ENCODE results near the gene GOLT1A.
"Not testable (repeated sequence)": the region's sequence is repeated elsewhere in the genome, so short reads cannot be mapped to it uniquely, and the experiment has no call there.

Gene GOLT1A

DNA sequence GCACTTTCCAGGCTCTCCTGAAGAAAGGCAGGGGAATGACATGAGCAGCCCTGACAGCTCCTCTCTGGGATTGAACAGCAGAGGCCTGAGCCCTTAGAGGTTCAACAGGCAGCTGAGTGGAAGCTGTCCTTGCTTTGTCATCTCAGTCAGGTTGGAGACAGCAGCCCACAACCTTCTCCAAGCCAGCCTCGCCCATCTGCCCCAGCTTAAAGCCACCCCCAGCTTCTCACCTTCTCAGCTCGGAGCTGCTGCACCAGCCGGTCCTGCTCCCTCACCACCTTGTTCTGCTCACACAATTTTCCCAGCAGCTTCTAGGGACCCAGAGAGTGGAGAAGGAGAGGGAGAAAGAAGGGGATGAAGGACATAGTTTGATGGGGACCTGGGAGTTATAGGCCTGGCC lies 35.2 kb upstream of the GOLT1A start:
- no peak for DNase-seq (ENCODE audit: low read depth)

DNA sequence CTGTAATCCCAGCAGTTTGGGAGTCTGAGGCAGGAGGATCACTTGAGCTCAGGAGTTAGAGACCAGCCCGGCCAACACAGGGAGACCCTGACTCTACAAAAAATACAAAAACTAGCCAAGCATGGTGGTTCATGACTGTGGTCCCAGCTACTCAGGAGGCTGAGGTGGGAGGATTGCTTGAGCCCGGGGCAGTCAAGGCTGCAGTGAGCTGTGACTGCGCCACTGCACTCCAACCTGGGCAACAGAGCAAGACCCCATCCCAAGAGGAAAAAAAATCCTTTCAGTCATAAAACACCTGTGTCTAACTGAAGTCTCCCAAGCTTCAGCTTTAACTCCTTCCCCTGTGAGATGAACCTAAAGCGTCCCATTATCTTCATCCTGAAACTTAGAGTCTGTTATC lies 33.1 kb upstream of the GOLT1A start:
- DNase-seq (ENCODE audit: low read depth): no peak

DNA sequence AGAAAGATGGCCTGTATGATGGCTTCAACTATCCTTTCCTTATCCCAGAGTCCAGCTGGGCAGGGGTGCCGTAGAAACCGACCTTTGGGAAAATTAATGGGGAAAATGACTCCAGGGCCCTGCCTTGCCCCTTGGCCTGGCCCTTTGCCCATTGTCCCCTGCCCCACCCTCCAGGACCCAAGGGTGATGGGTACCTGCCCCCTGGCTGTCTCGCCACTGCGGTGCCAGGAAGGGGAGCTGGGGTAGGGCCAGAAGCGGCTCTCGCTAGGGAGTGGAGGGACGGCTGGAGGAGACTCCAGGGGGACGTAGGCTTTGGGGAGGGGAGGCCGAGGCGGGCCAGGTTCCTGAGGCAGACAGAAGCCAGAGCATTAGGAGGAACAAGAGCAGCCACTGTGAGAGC lies 29.1 kb upstream of the GOLT1A start:
- DNase-seq (ENCODE audit: low read depth): no peak

DNA sequence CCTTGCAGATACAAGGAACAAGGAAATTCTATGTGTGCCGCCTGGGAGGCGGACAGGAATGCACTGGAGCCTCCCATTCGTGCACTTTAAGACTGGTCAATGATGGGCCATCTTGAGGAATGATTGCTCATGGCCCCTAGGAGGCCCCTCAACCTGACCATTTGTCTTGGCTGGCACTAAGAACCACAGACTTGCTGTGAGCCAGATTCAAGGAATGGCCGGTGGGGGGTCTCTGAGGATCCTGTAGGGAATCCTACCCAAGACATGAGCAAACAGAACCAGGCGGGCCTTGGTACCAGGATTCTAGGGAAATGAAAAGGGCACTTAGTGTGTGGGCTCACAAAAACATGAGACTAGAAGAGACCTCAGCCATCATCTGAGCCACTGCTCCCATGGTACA lies 28.1 kb upstream of the GOLT1A start:
- no peak for DNase-seq (ENCODE audit: low read depth)

DNA sequence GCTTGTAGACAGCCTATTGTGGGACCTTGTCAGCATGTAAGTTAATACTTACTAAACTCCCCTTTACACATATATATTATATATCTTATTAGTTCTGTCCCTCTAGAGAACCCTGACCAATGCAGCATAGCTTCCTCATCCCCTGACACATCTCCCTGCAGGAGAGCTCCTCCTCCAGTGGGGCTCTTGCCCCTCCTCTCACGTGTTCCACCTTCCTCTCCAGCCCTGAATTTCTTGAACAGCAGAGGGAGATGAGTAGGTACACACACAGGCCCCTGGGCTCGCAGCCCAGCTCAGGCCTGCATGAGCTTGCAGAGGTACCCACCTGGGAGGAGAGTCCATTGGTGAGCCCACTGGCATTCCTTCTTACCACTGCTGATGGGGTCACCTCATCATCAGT lies 27.3 kb upstream of the GOLT1A start:
- DNase-seq (ENCODE audit: low read depth): no peak

DNA sequence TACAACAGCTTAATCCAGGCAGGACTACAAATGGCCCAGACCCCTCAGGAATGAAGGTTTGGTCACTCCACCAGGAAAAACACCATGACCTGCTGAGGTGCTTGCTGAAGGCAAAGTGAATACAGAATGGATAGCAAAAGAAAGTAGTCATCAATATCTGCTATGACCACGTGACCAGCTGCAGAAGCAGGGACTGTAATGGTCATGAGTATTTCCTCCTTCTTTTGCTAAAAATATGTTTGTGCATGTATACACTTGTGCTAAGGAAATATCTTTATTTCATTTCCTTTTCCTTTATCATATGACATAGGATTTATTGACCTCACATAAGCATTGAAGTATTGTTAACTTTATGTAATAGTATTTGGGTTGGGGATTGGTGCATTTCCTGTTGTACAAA lies 26.4 kb upstream of the GOLT1A start:
- DNase-seq (ENCODE audit: low read depth): no peak

DNA sequence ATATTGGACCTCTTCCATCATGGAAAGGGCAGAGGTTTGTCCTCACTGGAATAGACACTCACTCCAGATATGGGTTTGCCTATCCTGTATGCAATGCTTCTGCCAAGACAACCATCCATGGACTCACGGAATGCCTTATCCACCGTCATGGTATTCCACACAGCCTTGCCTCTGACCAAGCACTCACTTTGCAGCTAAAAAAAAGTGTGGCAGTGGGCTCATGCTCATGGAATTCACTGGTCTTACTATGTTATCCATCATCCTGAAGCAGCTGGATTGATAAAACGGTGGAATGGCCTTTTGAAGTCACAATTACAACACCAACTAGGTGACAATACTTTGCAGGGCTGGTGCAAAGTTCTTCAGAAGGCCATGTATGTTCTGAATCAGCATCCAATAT lies 25.6 kb upstream of the GOLT1A start:
- not testable (repeated sequence) for DNase-seq (ENCODE audit: low read depth)

DNA sequence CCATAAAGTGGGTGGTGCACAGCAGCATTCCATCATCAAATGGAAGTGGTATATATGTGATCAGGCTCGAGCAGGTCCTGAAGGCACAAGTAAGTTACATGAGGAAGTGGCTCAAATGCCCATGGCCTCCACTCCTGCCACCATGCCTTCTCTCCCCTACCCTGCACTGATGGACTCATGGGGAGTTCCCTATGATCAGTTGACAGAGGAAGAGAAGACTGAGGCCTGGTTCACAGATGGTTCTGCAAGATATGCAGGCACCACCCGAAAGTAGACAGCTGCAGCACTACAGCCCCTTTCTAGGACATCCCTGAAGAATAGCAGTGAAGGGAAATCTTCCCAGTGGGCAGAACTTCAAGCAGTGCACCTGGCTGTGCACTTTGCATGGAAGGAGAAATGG lies 24.7 kb upstream of the GOLT1A start:
- not testable (repeated sequence) for DNase-seq (ENCODE audit: low read depth)

DNA sequence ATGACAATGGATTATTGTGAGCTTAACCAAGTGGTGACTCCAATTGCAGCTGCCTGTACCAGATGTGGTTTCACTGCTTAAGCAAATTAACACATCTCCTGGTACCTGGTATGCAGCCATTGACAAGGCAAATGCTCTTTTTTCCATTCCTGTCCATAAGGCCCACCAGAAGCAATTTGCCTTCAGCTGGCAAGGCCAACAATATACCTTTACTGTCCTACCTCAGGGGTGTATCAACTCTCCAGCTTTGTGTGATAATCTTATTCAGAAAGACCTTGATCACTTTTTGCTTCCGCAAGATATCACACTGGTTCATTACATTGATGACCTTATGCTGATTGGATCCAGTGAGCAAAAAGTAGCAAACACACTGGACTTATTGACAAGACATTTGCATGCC lies 23.7 kb upstream of the GOLT1A start:
- DNase-seq (ENCODE audit: low read depth): not testable (repeated sequence)

DNA sequence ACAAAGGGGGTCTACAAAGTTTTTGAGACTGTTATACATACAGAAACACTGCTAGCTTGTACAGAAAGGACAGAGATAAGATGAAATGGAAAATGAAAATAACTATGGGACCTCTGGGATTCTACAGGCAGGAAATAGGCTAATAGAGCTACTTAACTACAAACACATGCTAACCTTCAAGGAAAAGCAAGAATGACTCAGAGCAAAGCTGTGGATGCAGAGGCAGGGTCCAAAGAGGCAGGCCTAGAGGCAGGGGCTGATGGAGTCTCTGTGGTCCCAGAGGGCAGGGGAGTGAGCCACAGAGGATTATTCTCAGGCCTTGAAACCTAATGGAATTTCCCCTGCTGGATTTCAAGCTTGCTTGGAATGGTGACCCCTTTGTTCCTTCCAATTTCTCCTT lies 18.7 kb upstream of the GOLT1A start:
- no peak for DNase-seq (ENCODE audit: low read depth)

DNA sequence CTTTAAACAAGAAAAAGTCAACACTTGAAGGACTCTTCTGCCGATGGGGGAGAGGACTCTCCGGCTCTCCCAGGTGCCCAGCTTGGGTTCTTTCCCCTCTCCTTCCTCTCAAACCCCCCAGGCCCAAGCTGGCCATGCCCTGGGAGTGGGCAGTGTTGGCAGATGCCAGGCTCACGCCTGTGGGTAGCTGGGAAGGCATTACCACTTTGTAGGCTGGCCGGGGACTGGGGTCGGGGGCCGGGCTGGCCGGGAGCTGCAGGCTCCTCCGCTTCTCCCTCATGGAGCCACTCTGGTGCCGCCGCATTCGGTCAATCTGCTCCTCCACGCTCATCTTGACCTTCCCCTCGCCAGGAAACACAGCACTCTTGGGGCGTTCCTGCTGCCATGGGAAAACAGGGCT lies 16.4 kb upstream of the GOLT1A start:
- no peak for DNase-seq (ENCODE audit: low read depth)

DNA sequence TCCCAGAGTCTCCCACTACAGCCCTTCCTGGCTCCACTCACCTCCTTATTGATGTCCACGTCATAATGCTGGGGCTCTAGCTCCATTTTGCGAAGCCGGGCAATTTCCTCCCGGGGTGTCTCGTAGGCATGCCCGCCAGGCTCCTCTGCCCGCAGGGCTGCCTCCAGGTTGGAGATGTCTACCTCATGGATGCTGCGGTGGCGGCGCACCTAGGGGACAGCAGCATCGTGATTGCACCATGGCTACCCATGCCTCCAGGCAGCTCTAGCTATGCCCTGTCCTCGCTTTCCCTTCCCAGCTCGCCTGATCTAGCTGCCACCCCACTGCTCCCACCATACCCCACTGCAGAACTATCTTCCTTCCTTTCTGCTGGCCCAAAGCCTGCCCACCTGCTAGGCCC lies 15.1 kb upstream of the GOLT1A start:
- DNase-seq (ENCODE audit: low read depth): no peak

DNA sequence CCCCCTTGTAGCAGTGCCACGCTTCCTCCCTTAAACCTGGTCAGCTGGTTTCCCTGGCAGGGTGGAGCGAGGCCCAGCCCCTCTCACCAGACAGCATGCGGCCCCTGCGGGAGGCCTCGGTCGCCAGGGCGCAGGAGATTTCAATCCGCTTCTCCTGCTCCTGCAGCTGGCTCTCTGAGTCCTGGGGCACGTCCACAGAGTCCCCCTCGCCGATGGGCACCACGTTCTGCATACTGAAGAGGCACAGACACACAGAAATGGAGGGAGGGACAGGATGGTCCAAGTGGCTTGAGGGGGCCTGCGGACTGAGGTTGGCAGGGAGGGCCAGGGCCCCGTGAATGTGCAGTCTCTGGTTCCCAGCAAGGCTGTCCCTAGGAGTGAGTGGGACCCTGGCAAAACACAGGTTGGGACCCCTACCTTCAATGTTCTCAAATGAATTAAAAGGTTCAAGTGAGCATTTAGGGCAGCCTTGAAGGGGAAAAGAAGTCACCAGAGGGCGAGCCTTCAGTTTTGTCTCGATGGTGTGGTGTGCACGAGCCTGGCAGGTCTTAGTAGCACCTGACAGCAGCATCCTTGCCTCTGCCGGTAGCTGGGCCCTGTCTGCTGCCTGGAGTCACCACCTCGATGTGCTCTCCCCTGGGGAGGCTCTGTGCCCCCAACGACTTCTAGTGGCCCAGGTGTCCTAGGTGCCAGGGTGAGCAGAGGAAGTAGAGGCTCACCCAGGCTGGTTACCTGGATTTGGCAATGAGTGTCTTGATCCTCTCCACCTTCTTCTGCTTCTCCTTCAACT lies 14.4 kb upstream of the GOLT1A start:
- no peak for DNase-seq (ENCODE audit: low read depth)

DNA sequence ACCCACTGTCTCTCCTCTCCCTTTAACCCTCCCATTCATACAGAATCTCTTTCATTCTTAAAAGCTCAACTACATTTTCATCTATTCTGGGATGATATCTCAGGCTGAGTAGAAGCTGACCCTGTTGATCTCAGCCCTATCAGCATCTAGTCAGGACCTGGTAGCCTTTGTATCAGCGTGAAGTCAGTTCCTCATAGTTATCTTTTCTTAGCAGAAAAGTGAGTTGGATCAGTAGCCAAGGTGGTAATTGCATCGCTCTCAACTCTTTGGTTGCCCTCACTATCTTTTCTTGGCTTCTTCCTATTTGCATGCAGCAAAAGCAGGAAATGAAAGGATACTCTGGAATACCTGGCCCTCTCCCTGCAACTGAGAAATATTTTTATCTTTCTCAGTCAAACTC lies 13.6 kb upstream of the GOLT1A start:
- DNase-seq (ENCODE audit: low read depth): no peak

DNA sequence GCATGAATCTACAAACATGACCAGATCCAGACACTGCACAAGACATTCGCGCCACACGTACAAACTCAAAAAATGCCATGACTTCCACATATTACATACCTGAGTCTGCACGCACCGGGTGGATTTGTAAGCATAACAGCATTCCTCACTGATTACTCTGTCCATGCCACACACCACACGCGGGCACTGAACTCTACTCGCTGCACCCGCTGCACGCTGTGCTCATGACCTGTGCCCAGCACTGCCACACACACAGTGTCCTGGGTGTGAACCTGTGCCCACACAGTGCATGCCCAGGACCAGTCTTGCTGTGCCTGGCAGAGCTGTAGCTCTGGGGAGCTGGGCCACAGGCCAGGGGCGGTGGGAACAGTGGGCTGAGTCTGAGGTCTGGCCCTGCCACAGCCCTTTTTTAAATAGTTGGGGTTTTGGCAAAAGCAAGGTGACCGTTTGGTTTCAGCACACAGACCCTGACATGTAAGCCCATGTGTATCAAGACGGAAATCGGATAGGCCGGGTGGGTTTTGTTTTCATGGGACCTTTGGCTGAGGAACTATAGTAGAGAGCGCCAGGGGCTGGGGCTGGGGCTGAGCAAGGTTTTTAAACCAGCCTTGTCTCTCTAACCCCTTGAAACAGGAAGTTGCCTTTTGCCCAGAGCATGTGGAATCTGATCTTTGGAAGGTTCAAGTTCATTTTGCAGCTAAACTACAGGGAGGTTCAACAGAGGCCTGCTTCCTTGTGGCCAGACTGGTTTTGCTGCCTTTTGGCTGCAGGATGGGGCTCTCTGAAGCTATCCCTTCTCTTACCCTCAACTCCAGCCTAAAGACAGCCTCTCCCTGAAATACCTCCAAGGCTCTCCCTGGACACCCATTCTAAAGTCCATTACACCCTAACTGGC lies 12.3 kb upstream of the GOLT1A start:
- no peak for DNase-seq (ENCODE audit: low read depth)

DNA sequence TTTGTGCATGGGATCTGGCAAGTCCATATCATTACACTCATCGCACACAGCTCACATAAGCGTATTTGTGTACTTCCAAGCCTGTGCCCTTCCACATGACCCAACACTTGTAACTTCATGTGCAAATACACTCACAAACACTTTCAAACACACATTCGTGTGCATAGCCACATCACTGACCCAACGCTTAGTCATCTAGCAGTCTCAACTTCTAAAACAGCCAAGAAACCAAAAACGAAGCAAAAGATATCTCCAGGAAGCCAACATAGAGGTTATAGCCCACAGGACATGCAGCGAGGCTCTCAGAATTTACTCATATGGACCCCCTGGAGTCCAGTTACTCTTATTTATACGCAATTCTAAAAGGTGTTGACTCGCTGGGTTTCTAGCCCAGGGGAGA lies 10.9 kb upstream of the GOLT1A start:
- no peak for DNase-seq (ENCODE audit: low read depth)

DNA sequence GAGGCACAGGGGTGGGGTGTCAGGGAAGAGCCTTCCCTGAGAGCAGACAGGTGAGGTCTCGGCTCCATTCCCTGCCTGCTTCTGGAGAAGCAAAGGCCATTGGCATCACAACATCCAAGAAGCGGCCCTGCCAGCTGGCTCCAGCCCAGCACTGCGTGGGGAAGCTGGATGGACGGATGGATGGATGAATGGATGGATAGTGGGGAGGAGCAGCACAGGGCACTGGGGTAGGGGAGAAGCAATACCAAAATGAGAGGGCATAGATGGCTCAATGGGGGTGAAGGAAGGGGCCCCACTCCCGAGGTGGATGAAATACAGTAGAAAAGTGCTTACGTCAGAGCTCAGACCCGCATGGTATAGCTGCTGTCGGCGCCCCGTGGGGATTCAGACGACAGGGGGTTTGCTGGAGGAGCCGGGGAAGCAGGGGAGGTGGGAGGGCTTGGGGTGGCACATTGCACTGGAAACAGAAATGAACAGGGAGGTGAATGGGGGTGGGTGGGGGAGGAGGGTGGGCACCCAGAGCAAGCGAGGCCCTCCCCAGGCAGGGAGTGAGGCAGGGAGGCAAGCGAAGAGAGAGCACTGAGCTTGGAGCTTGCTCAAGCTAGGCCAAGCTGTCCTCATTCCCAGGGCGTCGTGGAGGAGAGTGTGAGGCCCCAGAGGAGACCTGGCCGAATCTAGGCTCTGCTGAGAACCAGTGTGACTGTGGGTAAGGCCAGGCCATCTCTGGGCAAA lies 9.5 kb upstream of the GOLT1A start:
- DNase-seq (ENCODE audit: low read depth): no peak

DNA sequence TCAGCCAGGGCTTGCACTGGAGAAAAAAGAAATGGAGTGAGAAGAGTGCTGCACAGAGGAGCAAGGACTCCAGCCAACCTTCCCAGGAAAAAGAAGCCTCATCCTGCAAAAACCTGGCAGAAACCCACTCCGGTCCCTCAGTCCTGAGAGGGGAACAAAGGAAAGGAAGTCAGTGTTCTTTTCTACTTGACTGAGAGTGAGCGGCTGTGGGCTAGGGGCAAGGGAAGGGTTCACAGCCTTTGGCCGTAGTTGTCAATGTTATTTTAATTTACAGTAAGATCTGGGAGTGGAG lies 8.9 kb upstream of the GOLT1A start:
- DNase-seq (ENCODE audit: low read depth): no peak

DNA sequence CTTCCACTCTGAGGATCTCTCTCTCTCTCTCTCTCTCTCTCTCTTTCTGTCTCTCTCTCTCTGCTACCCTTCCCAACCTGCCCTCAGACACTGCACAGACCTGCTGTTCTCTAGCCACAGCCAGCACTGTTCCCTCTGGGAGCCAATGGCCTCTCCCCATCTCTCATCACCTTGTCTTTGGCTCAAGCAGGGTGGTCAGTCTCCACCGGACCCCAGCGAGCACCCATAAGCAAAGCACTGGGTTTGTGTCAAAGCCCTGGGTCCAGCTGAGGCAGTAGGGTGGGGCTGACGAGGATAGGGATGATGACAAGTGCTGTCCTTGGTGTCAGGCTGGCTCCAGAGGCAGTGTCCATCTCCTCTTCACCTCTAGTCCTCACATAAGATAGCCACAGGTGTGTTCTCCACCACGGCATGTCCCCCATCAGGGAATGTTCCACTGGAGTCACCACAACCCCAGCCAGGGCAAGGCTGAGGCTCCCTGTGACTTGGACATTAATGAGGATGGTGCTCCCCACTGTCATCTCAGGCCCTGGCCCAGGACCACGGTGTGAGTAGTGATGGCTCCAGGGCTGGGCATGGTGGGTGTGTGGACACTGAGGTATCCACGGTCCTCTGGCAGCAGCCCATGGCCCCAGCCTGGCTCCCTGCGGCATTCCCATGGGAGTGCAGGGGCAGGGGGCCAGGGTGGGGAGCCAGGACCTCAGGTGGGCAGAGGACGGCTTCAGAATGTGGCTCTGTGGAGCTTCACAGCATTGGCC lies 8.4 kb upstream of the GOLT1A start:
- no peak for DNase-seq (ENCODE audit: low read depth)

DNA sequence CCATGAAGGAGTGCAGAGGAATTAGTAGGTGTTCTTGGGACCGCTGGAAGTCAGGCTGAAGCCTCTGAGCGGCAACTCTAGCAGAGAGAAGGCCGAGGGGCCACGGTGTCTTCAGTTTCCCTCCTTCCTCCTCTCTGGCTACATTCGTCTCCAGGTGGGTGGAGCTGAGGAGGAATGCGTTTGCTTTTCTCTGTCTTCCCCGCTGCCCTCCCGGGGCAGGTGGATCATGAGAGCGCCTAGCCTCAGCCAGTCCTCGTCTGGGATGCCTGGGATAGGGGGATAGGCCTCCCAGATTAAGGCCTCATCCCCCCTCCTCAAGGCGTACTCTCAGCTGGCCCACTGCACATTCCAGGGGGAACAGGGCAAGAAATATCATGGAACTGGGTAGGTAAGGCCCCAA lies 7.5 kb upstream of the GOLT1A start:
- no peak for DNase-seq (ENCODE audit: low read depth)

DNA sequence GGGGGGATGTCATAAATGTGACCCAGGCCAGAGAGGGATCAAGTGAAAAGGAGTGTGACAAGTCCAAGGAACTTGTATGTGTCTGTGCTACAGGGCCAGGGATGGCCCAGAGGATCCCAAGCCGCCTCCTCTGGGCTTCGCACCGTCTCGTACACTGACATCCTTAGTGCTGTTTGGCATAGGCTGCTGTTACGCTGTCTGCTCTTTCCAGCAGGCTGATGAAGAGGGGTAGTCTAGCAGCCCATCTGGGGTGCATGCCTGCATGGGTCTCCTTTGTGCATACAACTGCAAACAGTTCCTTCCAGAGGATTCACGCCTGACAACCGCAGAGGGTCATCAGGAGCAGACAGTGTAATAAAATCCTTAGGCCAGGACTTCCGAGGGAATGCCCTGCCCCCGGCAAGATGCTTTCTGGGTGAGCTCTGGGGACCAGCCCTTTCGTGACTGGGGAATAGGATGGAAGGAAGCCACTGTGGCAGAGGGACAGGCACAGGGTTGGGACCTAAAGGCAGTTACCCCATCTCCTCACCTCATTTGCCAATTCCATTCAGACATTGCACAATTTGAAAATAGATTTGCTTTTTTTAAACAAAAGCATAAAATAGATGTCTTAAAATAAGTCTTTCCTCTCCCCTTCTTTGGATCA lies 6.3 kb upstream of the GOLT1A start:
- DNase-seq (ENCODE audit: low read depth): no peak

DNA sequence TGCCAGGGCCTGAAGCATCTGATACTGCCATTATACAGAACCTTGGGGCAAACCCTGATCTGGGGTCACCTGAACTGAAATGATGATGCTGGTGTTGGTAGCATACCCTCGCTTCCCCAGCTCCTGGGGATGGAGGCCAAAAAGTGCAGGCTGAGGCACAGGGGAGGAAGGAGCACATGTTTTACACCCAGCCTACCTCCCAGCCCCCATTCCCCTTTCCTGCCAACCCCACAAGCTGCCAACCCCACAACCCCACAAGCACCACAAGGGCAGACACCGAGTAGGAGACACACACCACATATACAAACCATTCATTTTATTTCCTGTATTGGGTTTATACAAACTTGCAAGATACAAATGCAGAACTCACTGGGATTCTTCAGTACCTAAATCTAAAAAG lies 4.8 kb upstream of the GOLT1A start:
- no peak for DNase-seq (ENCODE audit: low read depth)
